ENCODE results near the gene SELENON.

Gene SELENON

DNA sequence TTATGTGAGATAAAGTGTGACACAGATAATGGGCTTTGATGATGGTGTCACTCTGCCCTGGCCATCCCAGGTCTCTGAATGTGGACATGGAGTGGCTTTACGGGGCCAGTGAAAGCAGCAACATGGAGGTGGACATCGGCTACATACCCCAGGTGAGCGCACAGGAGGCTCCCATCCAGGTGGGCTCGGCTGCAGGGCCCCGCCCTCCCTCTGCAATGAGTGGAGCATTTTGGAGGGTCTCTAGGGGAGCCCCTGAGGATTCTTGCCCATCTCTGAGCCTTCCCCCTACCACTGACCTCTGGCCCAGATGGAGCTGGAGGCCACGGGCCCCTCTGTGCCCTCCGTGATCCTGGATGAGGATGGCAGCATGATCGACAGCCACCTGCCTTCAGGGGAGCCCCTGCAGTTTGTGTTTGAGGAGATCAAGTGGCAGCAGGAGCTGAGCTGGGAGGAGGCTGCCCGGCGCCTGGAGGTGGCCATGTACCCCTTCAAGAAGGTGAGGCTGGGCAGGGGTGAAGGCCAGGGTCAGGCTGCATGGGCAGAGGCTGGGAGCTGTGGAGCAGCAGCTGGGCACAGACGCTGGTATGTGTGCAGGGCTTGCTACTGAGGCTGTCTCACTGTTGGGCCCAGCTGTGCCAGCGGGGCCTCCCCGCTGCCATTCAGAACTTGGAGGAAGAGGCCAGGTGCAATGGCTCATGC, 11.5 kb downstream of the SELENON start:
- H2AFZ ChIP-seq (ENCODE audit: low read length, unreplicated experiment): no peak overlapping the region
- no peaks in the 10 kb centered on the region for H3K79me2 ChIP-seq (ENCODE audit: control insufficient read depth, insufficient read depth, low read length, unreplicated experiment)
- no peak overlapping the region for H3K27ac ChIP-seq (ENCODE audit: low read depth, low read length)
- peaks cover under 1% of the 10 kb centered on the region for H3K4me1 ChIP-seq (ENCODE audit: control insufficient read depth, insufficient read depth, low read length, unreplicated experiment)
- H3K36me3 ChIP-seq (ENCODE audit: insufficient read depth, low read length): no peaks in the 10 kb centered on the region
- H3K4me3 ChIP-seq (ENCODE audit: low read depth, low read length): no peak overlapping the region
- no peaks in the 10 kb centered on the region for H3K27me3 ChIP-seq (ENCODE audit: insufficient read depth, low read length)

DNA sequence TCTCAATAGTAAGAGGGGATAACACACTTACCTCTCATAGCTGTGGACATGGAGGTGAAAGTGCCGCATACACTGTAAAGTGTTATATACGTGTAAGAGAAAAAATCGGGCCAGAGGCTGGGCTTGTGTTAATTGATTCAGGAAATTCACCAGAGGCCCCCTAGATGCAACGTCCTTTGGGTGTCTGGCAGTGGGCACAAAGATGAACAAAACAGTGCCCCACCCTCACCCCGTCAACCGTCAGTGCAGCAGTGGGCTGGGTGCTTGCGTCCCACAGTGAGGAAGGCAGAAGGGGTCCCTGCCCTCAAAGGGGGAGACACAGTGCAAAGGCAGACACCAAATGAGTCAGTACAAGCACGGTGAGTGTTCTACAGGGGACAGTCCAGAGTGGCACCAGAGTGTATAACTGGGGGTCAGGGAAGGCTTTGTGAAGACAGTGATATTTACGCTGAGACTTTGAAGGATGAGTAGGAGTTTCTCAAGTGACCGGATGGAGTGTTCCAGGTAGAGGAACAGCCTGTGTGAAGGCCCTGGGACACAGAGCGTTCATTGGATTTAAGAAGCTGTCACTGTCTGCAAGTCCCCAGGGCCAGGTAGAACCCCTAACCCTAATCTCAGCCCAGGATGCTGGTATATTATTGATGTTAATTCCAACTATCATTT, 13.2 kb downstream of the SELENON start:
- peaks cover 7% of the 10 kb centered on the region for H3K4me1 ChIP-seq (ENCODE audit: control insufficient read depth, insufficient read depth, low read length, unreplicated experiment)

DNA sequence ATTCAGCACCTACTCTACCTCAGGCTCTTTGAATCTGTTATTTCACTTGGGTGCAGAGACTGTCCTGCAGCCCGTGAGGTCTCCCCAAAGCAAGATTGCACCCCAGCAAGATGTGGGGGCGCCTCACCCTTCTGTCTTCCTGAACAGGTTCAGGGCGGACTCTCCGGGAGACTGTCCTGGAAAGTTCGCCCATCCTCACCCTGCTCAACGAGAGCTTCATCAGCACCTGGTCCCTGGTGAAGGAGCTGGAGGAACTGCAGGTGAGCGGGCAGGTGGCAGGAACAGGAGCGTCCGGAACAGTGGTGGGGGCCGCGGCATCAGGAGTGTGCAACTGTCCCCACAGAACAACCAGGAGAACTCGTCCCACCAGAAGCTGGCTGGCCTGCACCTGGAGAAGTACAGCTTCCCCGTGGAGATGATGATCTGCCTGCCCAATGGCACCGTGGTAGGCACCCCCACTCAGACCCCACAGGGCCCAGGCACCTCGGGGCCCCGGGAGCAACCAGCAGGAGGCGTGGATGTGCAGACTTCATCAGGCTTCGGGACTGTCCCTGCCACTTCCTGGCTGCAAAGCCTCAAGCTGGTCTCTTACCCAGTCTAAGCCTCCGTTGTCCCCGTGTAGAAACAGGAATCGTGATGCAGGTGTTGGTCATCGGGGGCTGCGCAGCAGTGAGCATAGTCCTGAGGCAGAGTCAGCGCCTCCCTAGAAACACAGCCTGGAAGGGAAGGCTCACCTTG, 13.9 kb downstream of the SELENON start:
- Histone ChIP-seq H3K36me3 (ENCODE audit: insufficient read depth, low read length) (no peaks in the 10 kb centered on the region), H3K4me1 (ENCODE audit: control insufficient read depth, insufficient read depth, low read length, unreplicated experiment) (peaks cover 14% of the 10 kb centered on the region), H3K27ac (ENCODE audit: low read depth, low read length) (no peak overlapping the region), H2AFZ (ENCODE audit: low read length, unreplicated experiment) (no peak overlapping the region), H3K79me2 (ENCODE audit: control insufficient read depth, insufficient read depth, low read length, unreplicated experiment) (no peaks in the 10 kb centered on the region), H3K4me3 (ENCODE audit: low read depth, low read length) (no peak overlapping the region), H3K27me3 (ENCODE audit: insufficient read depth, low read length) (no peaks in the 10 kb centered on the region)

More for the DNA sequence above, 13.2 kb downstream of the SELENON start:
- Histone ChIP-seq H3K27ac (ENCODE audit: low read depth, low read length) (no peak overlapping the region), H3K36me3 (ENCODE audit: insufficient read depth, low read length) (no peaks in the 10 kb centered on the region), H3K4me3 (ENCODE audit: low read depth, low read length) (no peak overlapping the region), H3K27me3 (ENCODE audit: insufficient read depth, low read length) (no peaks in the 10 kb centered on the region), H2AFZ (ENCODE audit: low read length, unreplicated experiment) (no peak overlapping the region), H3K79me2 (ENCODE audit: control insufficient read depth, insufficient read depth, low read length, unreplicated experiment) (no peaks in the 10 kb centered on the region)

DNA sequence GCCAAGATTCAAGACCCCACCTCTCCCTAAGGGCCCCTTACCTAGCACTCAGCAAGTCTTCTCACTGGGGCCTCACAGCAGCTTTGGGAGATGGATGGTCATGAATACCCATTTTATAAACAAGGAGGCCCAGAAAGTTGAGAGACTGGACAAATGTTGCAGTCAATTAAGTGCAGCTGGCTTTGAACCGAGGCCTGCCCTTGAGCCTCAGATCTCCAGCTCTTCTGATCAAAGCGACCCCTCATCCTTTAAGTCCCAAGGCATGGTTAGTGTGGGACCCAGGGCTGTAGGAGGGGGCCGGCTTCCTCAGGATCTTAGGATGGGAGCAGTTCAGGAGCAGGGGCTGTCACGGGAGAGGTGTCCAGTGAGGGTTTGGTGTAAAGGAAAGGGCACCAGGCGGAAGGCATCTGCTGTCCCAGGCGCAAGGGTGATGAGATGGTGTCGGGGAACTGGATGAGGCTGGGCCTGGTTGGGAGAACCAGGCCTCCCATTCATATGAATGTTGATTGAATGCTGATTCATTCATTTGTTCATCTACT, 14.6 kb downstream of the SELENON start:
- Histone ChIP-seq H3K79me2 (ENCODE audit: control insufficient read depth, insufficient read depth, low read length, unreplicated experiment) (no peaks in the 10 kb centered on the region), H3K27ac (ENCODE audit: low read depth, low read length) (no peak overlapping the region), H2AFZ (ENCODE audit: low read length, unreplicated experiment) (no peak overlapping the region), H3K36me3 (ENCODE audit: insufficient read depth, low read length) (no peaks in the 10 kb centered on the region), H3K27me3 (ENCODE audit: insufficient read depth, low read length) (no peaks in the 10 kb centered on the region), H3K4me1 (ENCODE audit: control insufficient read depth, insufficient read depth, low read length, unreplicated experiment) (peaks cover 16% of the 10 kb centered on the region), H3K4me3 (ENCODE audit: low read depth, low read length) (no peak overlapping the region)

DNA sequence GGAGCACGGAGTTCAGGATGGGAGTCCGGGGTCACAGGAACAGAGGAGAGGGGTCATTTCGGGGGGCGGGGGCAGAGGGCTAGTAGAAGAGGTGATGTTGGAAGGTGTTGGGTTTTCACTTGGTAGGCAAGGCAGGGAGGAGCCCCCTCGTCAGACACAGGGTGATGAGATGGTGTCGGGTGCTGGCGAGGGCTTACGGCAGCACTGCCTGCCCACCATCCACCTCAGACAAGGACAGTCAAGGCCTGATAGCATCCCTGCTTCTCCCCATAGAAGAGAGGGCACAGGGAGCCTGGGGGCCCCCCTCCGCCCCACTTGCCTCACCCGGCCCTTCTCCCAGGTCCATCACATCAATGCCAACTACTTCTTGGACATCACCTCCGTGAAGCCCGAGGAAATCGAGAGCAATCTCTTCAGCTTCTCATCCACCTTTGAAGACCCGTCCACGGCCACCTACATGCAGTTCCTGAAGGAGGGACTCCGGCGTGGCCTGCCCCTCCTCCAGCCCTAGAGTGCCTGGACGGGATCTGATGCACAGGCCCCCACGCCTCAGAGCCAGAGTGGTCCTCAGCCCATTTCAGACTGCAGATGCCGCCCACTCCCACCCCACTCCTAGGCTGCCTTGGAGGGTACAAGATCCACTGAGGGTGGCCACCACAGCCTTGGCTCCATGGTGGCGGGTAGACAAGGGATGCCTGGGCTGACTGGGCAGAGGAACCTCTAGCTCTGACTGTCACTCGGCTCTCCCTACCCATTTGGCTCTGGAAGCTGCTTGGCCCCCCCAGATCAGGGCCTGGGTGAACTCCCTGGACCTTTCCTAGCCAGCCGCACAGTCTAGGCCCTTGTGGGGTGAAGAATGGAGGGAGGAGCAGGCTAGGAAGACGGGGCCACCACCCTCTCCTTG, 15.5 kb downstream of the SELENON start:
- Histone ChIP-seq H3K27ac (ENCODE audit: low read depth, low read length) (no peak overlapping the region), H3K36me3 (ENCODE audit: insufficient read depth, low read length) (no peaks in the 10 kb centered on the region), H3K27me3 (ENCODE audit: insufficient read depth, low read length) (no peaks in the 10 kb centered on the region), H3K79me2 (ENCODE audit: control insufficient read depth, insufficient read depth, low read length, unreplicated experiment) (peaks cover 5% of the 10 kb centered on the region), H2AFZ (ENCODE audit: low read length, unreplicated experiment) (no peak overlapping the region), H3K4me1 (ENCODE audit: control insufficient read depth, insufficient read depth, low read length, unreplicated experiment) (peaks cover 16% of the 10 kb centered on the region), H3K4me3 (ENCODE audit: low read depth, low read length) (no peak overlapping the region)

DNA sequence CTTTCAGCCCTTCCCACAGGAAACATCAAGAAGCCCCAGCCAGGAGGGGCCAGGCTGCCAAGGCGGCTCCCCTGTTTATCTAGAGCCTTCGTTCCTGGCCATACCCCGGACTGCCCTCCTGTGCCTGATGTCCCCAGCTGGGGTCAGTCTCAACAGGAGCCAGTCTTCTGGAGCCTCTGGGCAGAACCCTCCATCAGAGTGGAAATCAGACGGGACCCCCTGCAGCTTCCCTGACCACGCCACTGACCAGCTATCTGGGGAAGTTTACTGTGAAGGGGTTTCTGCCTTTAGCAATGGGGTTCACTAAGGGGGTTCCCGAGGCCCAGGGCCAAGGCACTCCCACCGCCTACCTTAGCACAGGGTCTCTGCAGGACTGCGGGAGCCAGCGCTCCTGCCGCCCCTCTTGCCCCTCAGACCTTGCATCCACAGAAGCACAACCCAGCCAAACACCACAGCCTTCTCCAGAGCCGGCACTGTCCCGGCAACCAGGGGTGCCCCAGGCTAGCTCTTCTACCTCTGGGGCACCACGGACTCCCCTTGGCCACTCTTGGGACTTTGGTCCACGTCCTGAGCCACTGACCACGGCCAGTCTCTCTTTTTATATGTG, 16.2 kb downstream of the SELENON start:
- H2AFZ ChIP-seq (ENCODE audit: low read length, unreplicated experiment): no peak overlapping the region
- no peak overlapping the region for H3K27ac ChIP-seq (ENCODE audit: low read depth, low read length)
- peaks cover 19% of the 10 kb centered on the region for H3K4me1 ChIP-seq (ENCODE audit: control insufficient read depth, insufficient read depth, low read length, unreplicated experiment)
- no peak overlapping the region for H3K4me3 ChIP-seq (ENCODE audit: low read depth, low read length)
- H3K79me2 ChIP-seq (ENCODE audit: control insufficient read depth, insufficient read depth, low read length, unreplicated experiment): peaks cover 12% of the 10 kb centered on the region
- no peaks in the 10 kb centered on the region for H3K27me3 ChIP-seq (ENCODE audit: insufficient read depth, low read length)
- no peaks in the 10 kb centered on the region for H3K36me3 ChIP-seq (ENCODE audit: insufficient read depth, low read length)

DNA sequence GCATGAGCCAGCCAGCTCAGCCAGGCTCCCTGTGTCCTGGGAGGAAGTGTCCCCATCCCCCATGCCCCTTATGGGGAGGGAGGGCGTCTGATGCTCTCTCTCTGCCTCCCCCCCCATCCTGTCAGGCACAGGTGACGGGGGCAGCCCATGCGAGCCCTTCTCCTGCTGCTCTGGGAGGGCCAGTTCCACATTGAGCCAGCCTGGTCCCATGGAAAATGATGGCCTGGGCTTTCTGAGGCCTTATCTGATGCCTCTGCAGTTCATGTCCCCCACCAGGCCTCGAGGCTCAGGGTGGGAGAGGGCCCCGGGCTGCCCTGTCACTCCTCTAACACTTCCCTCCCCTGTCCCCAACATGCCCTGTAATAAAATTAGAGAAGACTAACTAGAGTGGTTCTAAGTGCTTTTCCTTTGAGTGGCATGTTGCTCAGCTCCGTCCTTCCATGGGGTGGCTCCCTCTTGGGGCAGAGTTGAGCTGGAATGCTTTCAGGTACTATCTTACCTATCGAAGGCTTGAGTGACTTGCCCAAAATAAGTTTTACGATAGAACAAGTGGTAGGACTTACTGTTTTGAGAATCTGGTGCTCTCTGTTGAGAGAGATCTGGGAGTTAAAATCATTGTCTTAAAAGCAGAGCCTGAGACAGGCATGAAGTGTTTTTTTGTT, 18.0 kb downstream of the SELENON start:
- peaks cover 29% of the 10 kb centered on the region for H3K4me1 ChIP-seq (ENCODE audit: control insufficient read depth, insufficient read depth, low read length, unreplicated experiment)
- H3K79me2 ChIP-seq (ENCODE audit: control insufficient read depth, insufficient read depth, low read length, unreplicated experiment): peaks cover 29% of the 10 kb centered on the region
- H3K27ac ChIP-seq (ENCODE audit: low read depth, low read length): 0 out of 2 replicates have a peak overlapping the region, but pooled peaks have one; percentile 2
- peak overlapping the region; percentile 88; the same call in 1 of the 2 replicates for H3K4me3 ChIP-seq (ENCODE audit: low read depth, low read length)
- H3K27me3 ChIP-seq (ENCODE audit: insufficient read depth, low read length): no peaks in the 10 kb centered on the region
- H3K36me3 ChIP-seq (ENCODE audit: insufficient read depth, low read length): no peaks in the 10 kb centered on the region
- H2AFZ ChIP-seq (ENCODE audit: low read length, unreplicated experiment): no peak overlapping the region

DNA sequence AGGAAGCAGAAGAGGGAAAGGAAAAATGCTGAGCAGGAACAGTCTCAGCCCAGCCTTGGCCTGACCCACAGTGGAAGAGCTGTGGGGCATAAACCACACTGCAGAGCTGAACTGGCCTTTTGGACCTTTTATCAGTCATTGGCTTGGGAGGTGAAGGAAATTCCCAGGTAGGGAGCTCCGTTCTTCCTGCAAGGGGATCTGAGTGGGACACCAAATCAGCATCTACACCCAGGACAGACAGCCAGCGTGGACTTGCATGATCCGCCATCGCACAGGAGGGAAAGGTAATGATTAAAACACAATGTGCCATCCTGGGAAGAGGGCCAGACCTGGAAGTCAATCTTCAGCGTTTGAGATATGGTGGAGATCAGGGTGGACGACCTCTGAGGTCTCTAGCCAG, 18.6 kb downstream of the SELENON start:
- Histone ChIP-seq H2AFZ (ENCODE audit: low read length, unreplicated experiment) (no peak overlapping the region), H3K79me2 (ENCODE audit: control insufficient read depth, insufficient read depth, low read length, unreplicated experiment) (peaks cover 34% of the 10 kb centered on the region), H3K27ac (ENCODE audit: low read depth, low read length) (0 out of 2 replicates have a peak overlapping the region, but pooled peaks have one; percentile 2), H3K36me3 (ENCODE audit: insufficient read depth, low read length) (no peaks in the 10 kb centered on the region), H3K4me3 (ENCODE audit: low read depth, low read length) (peak overlapping the region; percentile 88), H3K4me1 (ENCODE audit: control insufficient read depth, insufficient read depth, low read length, unreplicated experiment) (peaks cover 29% of the 10 kb centered on the region), H3K27me3 (ENCODE audit: insufficient read depth, low read length) (no peaks in the 10 kb centered on the region)

DNA sequence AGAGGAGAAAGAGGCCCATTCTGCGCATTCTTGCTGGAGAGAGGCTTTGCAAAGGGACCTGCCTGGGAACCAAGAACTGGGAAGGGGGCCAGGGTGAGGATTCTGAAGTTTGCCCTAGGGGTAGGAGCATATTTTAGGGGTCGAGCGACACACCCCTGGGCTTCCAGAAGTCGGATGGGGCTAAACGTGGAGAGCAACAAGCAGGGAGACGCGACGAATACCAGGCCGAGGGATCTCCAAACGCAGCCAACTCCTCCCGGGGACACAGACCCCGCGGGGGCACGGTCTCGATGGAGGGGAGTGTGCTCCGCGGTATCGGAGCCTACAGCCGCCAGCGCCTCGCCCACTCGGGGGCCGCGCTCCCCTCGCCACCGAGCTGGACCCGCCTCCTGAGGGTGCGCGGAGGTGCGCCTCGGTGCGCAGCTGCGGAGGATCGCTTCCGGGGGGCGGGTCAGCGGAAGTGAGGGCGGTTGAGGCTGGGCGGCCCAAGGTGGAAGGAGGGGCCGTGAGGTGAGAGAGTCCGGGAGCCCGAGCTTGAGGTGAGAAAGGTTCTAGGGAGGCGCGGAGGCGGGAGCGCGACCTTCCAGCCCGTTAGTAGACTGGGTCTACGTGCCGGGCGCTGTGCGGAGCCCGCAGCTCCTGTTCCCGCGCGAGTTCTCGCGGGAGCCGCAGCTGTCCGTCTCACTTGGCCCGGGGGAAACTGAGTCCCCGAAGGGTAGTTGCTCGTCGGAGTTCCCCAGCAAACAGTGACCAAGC, 19.7 kb downstream of the SELENON start, which contains the start of gene MTFR1L:
Gene MTFR1L (plus strand): TSS at position 464 of the 756 bp plus-strand sequence. CDS start 3,151 bp downstream, outside the sequence.
- Histone ChIP-seq H3K27me3 (ENCODE audit: insufficient read depth, low read length) (no peaks in the 10 kb centered on the region), H3K27ac (ENCODE audit: low read depth, low read length) (peak within 1 kb of the TSS; percentile 71), H3K4me3 (ENCODE audit: low read depth, low read length) (peak within 1 kb of the TSS; percentile 88), H2AFZ (ENCODE audit: low read length, unreplicated experiment) (peak within 1 kb of the TSS; percentile 78), H3K4me1 (ENCODE audit: control insufficient read depth, insufficient read depth, low read length, unreplicated experiment) (peaks cover 29% of the 10 kb centered on the region), H3K36me3 (ENCODE audit: insufficient read depth, low read length) (no peaks in the 10 kb centered on the region), H3K79me2 (ENCODE audit: control insufficient read depth, insufficient read depth, low read length, unreplicated experiment) (peaks cover 34% of the 10 kb centered on the region)
